ENCODE measurements around the gene RNU5B-1.

RNU5B-1 gene

DNA sequence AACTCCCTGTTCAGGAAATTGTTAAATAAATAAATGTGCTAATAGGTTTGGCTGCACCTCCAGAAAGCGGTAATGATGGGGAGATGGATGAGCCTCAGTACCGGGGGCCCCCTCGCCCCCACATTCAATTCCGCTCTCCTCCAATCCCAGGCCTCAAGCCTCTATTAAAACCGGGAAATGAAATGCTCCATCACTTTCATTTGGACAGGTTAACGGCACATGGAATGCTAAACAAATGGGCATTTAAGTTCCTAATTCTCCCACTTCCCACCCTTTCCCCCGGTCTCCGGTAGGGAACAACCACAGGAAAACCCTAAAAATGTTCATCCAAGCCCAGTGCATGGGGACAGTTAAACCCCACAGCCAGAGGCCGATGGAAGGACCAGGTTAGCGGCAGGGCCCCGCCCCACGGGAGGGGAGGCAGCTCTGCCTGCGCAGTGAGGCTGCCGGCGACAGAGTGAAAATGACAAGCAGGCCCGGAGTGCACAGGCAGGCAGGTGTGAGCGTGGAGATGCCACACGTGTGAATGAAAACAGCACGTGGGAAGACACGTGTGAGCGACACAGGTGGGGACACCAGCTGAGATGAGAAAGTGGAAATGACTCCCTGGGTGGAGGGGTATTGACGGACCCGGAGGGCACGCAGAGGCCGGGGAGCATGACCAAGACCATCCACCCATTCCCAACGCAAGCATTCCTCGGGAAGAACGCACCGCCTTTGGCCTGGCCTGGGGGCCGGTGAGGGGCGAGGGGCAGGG is 28.1 kb downstream of the RNU5B-1 start:
- Histone ChIP-seq H3K27ac (no peak overlapping the region), H4K20me1 (ENCODE audit: insufficient read depth) (no peaks in the 10 kb centered on the region), H3K4me3 (IDR thresholded peaks at IDR 0.05; ENCODE audit: insufficient read depth, low read depth, low read length) (no peak overlapping the region), H3K36me3 (ENCODE audit: insufficient read depth) (no peaks in the 10 kb centered on the region), H3K4me2 (no peak overlapping the region), H2AFZ (ENCODE audit: low read depth) (no peak overlapping the region), H3K79me2 (ENCODE audit: insufficient read depth, low read depth) (no peaks in the 10 kb centered on the region), H3K9ac (no peak overlapping the region), H3K4me1 (ENCODE audit: low read depth, poor library complexity, severe bottlenecking) (no peaks in the 10 kb centered on the region), H3K27me3 (ENCODE audit: insufficient read depth, low read depth) (no peaks in the 10 kb centered on the region; the same call in 1 of the 2 replicates)
- no peak for TF ChIP-seq CTCF (conservative IDR thresholded peaks at IDR 0.05; ENCODE audit: low read depth, low read length)

- Histone ChIP-seq H4K20me1 (ENCODE audit: insufficient read depth) (no peaks in the 10 kb centered on the region), H3K27me3 (ENCODE audit: insufficient read depth, low read depth) (no peaks in the 10 kb centered on the region; the same call in 1 of the 2 replicates), H3K27ac (no peak overlapping the region), H3K4me2 (no peak overlapping the region), H3K4me3 (IDR thresholded peaks at IDR 0.05; ENCODE audit: insufficient read depth, low read depth, low read length) (no peak overlapping the region), H2AFZ (ENCODE audit: low read depth) (no peak overlapping the region), H3K9ac (no peak overlapping the region), H3K4me1 (ENCODE audit: low read depth, poor library complexity, severe bottlenecking) (no peaks in the 10 kb centered on the region), H3K36me3 (ENCODE audit: insufficient read depth) (no peaks in the 10 kb centered on the region), H3K79me2 (ENCODE audit: insufficient read depth, low read depth) (no peaks in the 10 kb centered on the region)
- no peak for TF ChIP-seq CTCF (conservative IDR thresholded peaks at IDR 0.05; ENCODE audit: low read depth, low read length)
These were observed 28.8 kb downstream of the RNU5B-1 start for GRCh38 chr15:65333148-65333820.

GRCh38 chr15:65333856-65334255 is 29.4 kb downstream of the RNU5B-1 start:
- Histone ChIP-seq H3K9ac (no peak overlapping the region), H3K27me3 (ENCODE audit: insufficient read depth, low read depth) (no peaks in the 10 kb centered on the region; the same call in 1 of the 2 replicates), H3K4me2 (no peak overlapping the region), H3K79me2 (ENCODE audit: insufficient read depth, low read depth) (no peaks in the 10 kb centered on the region), H3K36me3 (ENCODE audit: insufficient read depth) (no peaks in the 10 kb centered on the region), H2AFZ (ENCODE audit: low read depth) (no peak overlapping the region), H3K4me1 (ENCODE audit: low read depth, poor library complexity, severe bottlenecking) (no peaks in the 10 kb centered on the region), H3K27ac (no peak overlapping the region), H4K20me1 (ENCODE audit: insufficient read depth) (no peaks in the 10 kb centered on the region), H3K4me3 (IDR thresholded peaks at IDR 0.05; ENCODE audit: insufficient read depth, low read depth, low read length) (no peak overlapping the region)
- no peak for TF ChIP-seq CTCF (conservative IDR thresholded peaks at IDR 0.05; ENCODE audit: low read depth, low read length)

GRCh38 chr15:65334586-65335231 is 30.2 kb downstream of the RNU5B-1 start:
- no peak for TF ChIP-seq CTCF (conservative IDR thresholded peaks at IDR 0.05; ENCODE audit: low read depth, low read length)
- Histone ChIP-seq H3K79me2 (ENCODE audit: insufficient read depth, low read depth) (no peaks in the 10 kb centered on the region), H3K4me3 (IDR thresholded peaks at IDR 0.05; ENCODE audit: insufficient read depth, low read depth, low read length) (no peak overlapping the region), H2AFZ (ENCODE audit: low read depth) (no peak overlapping the region), H3K4me2 (no peak overlapping the region), H3K4me1 (ENCODE audit: low read depth, poor library complexity, severe bottlenecking) (no peaks in the 10 kb centered on the region), H3K27me3 (ENCODE audit: insufficient read depth, low read depth) (no peaks in the 10 kb centered on the region; the same call in 1 of the 2 replicates), H4K20me1 (ENCODE audit: insufficient read depth) (no peaks in the 10 kb centered on the region), H3K36me3 (ENCODE audit: insufficient read depth) (no peaks in the 10 kb centered on the region), H3K27ac (no peak overlapping the region), H3K9ac (no peak overlapping the region)

All from KMS-11 (cell line).